NAMALWA (cell line): ENCODE measurements around the gene FAM72D.
"Not testable (repeated sequence)": the region's sequence is repeated elsewhere in the genome, so short reads cannot be mapped to it uniquely, and the experiment has no call there.

Source experiments
- DNase-seq: peaks from one replicate; pipeline ENCODE4 v3.0.0-alpha.2; 2015; ENCODE audit warnings: low spot score

Gene FAM72D

GRCh38 chr1:145082483-145083255, 13.1 kb upstream of the FAM72D start:
- not testable (repeated sequence) for DNase-seq

- not testable (repeated sequence) for DNase-seq
These were observed 2.1 kb upstream of the FAM72D start for GRCh38 chr1:145093517-145094149.

- not testable (repeated sequence) for DNase-seq
These were observed 1.0 kb upstream of the FAM72D start for GRCh38 chr1:145094655-145095211.

DNA sequence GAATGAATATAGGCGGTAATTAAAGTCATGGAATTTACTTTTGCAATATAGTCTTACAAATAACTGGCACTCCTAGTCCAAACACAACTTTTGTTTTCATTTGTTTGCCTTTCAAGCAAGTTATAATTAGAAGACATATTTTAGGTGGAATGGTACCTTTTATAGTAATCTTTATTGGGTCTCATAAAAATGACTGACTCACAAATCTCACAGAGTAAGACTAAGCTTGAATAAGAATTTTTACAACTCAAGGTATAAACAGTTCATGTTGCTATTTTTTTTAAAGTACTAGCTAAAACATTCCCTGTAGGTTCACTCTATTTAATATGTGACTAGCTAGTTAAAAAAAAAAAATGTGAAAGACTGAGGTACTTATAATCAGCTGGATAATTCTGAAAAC, 6.0 kb downstream of the FAM72D start:
- DNase-seq: not testable (repeated sequence)

GRCh38 chr1:145103294-145103693, 7.5 kb downstream of the FAM72D start:
- not testable (repeated sequence) for DNase-seq

DNA sequence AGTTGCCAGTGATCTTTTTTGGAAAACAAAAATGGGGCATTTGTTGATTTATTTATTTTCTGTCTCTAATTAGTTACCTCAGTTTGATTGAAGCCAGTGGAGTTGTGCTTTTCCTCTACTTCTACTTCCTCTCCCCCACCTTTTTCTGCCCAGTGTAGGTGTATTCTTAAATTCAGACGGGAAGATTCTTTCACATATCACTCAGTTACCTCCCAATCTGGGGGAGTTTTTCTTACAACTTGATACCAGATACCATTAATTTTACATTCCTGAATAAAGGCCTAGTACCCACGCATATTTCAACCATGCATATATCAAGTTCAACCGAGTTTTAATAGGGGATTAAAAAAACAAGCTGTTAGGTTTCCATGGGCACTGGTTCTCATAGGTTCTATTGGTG, 15.9 kb downstream of the FAM72D start:
- DNase-seq: not testable (repeated sequence)

GRCh38 chr1:145112703-145113102, 16.9 kb downstream of the FAM72D start:
- not testable (repeated sequence) for DNase-seq

GRCh38 chr1:145114560-145115057, 18.8 kb downstream of the FAM72D start:
- not testable (repeated sequence) for DNase-seq

DNA sequence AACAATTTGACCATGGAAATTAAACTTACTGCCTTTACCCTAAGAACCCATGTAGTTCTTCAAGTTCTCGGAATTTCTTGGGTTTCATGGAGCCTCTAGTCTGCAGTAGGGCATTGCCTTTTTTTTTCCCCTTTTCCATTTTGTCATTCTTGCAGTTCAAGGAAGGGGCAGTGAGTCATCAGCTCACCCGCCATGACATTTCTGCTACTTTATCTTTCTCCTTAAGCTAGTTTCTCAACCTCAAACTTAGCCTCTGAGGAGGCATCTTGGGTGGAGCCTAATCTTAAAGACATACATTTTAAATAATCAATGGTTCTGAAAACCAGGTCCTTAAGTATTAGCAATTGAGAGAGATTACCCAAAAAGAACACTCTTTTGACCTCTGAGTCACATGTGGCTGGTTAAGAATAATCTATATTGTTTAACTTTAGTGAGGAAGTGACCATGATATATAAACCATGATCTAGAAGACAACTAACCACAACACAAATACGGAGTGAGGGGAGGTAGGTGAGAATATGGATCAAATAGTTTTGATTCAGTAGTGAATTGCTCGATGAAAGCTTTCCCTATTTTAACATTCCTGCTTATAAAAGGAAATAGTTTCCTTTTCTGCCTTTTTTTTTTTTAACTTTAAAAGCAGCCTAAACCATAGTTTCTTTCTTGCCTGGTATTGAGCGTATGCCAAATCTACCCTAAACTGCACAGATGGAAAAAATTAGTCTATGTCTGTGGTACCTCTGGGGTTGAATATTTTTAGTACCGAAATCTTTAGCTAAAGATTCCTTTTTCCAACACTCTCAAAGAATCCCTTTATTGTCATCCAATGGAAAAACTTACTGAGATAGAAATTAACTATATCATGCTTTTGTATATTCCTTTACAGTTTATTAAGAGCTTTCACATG, 20.1 kb downstream of the FAM72D start:
- DNase-seq: not testable (repeated sequence)

DNA sequence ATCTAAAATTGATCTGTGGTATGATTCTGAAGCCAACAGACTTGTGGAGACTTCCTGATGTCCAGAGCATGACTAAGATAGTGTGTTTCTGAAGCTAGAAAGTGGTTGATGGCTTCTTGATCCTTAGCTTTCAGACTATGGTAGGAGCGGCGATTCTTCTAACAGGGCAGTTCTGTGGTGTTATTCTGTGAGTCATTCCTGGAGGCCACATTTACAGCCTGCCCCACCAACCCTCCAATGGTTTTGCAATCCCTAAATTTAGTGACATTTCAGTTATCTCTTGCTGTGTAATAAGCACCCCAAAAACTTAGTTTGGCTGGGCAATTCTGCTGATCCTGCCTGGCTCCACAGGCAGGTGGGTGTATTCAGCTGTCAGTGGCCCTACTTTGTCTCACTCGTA, 24.1 kb downstream of the FAM72D start:
- not testable (repeated sequence) for DNase-seq

- not testable (repeated sequence) for DNase-seq
These were observed 26.7 kb downstream of the FAM72D start for GRCh38 chr1:145122344-145123061.

DNA sequence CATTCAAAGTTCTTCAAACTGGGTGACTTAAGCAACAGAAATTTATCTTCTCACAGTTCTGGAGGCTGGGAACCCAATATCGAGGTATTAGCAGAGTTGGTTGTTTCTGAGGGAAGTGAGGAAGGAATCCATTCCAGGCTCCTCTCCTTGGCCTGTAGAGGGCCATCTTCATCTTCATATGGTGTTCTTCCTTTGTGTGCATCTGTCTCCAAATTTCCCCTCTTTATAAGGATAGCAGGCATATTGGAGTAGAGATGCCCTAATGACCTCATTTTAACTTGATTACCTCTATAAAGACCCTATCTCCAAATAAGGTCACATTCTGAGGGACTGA, 27.3 kb downstream of the FAM72D start:
- DNase-seq: not testable (repeated sequence)

DNA sequence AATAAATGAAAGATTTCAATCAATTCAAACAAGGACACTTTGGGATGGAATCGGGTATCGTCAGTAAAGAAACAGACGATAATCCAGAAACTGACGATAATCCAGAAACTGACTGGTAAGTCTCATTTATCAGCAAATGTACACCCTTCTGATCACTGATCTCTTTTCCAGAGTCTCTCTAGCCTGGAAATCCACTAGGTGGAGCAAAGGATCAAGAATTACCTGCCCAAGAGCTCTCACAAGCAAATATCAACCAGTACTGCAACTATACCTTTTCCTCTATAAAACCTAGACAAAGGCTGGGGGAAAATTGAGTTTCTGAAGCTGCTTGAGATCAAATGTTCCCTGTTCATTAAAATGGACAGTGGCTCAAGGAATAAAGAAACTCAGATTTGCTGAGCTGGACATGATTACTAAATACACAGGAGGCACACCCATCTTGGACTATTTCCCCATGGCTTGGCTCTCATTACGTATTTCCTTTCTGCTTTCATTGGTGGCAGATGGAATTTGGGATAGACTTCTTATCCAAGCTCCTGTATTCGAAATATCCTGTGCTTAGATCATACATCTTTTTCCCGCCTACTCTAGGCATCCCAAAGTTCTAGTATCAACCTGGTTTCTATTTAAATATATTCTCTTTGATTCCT, 28.3 kb downstream of the FAM72D start:
- not testable (repeated sequence) for DNase-seq

DNA sequence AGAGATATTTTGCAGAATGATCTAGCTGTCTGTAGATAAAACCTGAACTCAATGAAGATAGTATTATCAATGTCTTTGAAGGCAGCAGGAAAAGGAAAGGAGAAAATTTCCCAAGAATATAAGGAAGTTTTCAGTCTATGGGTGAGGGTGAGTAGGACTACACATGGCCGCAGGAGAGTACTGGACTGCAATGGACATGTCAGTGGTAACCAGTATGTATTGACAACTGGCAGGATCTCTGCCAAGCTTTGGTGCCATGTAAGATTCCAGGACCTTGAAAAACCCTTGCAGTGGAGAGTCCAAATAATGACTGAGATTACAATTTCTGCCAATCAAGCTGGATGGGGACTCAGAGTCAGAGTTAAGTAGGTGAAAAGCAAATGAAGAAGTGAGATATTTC, 29.3 kb downstream of the FAM72D start:
- not testable (repeated sequence) for DNase-seq

DNA sequence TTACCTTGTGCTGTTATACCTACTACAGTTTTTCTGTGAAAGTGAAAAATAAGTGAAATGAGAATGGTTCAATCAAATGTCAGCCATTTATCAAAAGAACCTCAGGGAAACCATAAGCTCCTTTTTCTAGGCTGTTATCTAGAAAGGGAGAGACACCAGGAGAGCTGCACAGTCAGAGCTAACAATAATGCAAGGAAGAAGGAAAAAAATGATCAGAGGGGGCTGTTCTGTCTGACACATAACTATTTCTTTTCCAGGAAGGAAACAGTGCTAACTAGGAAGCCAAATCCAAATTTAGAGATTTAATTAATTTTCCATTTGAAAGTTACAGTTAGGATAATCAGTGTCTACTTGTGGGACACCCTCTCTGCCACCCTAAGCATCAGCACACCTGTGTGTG, 31.4 kb downstream of the FAM72D start:
- not testable (repeated sequence) for DNase-seq

GRCh38 chr1:145128697-145129469, 33.1 kb downstream of the FAM72D start:
- not testable (repeated sequence) for DNase-seq

DNA sequence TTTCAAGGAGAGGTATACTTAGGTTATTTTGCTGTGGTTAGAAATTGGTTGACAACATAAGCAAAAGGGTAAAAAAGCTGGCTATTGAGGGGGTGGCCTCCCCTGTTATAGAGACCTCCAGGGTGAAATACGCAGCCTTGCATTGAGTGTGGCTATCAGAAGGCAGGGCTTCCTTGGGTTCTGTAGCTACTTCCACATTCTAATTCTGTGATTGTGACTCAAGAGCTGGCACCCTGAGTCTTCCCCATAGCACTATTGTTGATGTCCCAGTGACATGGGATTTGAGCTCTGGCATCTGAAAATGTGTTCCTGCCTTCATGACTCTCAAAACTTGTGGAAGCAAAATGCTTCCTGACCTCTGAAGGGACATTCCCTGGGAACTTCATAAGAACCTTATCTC, 38.7 kb downstream of the FAM72D start:
- not testable (repeated sequence) for DNase-seq

- DNase-seq: not testable (repeated sequence)
These were observed 44.8 kb downstream of the FAM72D start for GRCh38 chr1:145140549-145140948.

DNA sequence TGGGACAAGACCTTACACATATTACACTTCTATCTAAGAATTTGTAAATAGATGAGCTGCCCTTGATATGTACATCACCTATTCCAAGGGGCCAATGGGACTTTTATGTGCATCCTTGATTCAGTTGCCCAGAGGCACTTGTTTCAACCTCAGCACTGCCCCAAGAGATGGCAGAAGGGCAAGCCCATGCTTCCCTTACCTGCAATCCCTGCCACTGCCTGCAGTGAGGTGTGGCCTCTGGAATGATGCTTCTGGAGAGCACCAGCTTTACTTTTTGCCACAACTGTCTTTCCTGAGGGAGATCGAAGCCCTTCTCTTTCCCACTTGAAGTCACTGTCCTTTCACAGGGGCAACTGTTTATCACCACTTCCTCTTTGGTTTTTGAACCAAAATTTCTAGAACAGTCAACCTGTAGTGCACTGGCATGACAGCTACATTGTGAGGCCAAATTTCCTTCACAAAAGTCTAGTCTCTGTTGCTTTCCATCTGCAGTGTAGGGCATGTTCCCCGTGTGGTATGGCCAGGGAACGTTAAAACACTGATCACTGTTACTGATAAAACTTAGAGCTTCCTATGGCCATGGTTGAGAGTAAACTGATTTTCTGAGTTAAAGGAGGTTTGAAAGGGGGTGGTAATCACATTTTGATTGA, 48.6 kb downstream of the FAM72D start:
- DNase-seq: not testable (repeated sequence)
